WERI-Rb-1 (cell line): Measurements from ENCODE around the gene PVR.

ENCODE experiments used
- DNase-seq: peaks from one replicate; pipeline ENCODE4 v3.0.0-alpha.2; 2020
- H3K27ac ChIP-seq: fragments of 250-450 bp; sonication (Bioruptor Pico); 2 replicates; pipeline ENCODE4 v1.5.1; 2020; ENCODE audit warnings: mild to moderate bottlenecking, moderate library complexity
- H3K27me3 ChIP-seq: fragments of 250-450 bp; sonication (Bioruptor Pico); 2 replicates; pipeline ENCODE4 v1.5.1; 2021; ENCODE audit warnings: mild to moderate bottlenecking, low read depth, moderate library complexity; ENCODE audit not compliant: insufficient read depth, severe bottlenecking
- H3K36me3 ChIP-seq: fragments of 250-450 bp; sonication (Bioruptor Pico); 2 replicates; pipeline ENCODE4 v1.5.1; 2020; ENCODE audit warnings: mild to moderate bottlenecking, moderate library complexity
- H3K4me3 ChIP-seq: 2 replicates; pipeline ENCODE4 v1.5.1; 2011; ENCODE audit warnings: low read depth, mild to moderate bottlenecking, control low read depth, low read length
- H3K9me3 ChIP-seq: fragments of 250-450 bp; sonication (Bioruptor Pico); 2 replicates; pipeline ENCODE4 v1.5.1; 2021; ENCODE audit warnings: mild to moderate bottlenecking, moderate library complexity; ENCODE audit not compliant: severe bottlenecking
- CTCF ChIP-seq: IDR thresholded peaks from 2 replicates; pipeline ENCODE4 v1.5.1; 2011; ENCODE audit warnings: low read depth, mild to moderate bottlenecking, control low read depth, inconsistent platforms, low read length

PVR gene

GRCh38 chr19:44613295-44614178 lies 30.2 kb upstream of the PVR start, which contains the start of gene IGSF23:
Gene IGSF23 (plus strand): TSS chr19:44613563. CDS start chr19:44613646, 83 bp downstream.
- H3K27ac ChIP-seq, result no peak within 1 kb of the TSS
- no peaks in the 10 kb centered on the region for H3K9me3 ChIP-seq
- TF ChIP-seq CTCF, result no peak
- H3K4me3 ChIP-seq, result no peak within 1 kb of the TSS
- no peaks in the 10 kb centered on the region for H3K36me3 ChIP-seq
- DNase-seq, result no peak
- no peaks in the 10 kb centered on the region for H3K27me3 ChIP-seq

GRCh38 chr19:44614313-44614712 lies 29.4 kb upstream of the PVR start:
- Histone ChIP-seq H3K27ac (no peak overlapping the region), H3K4me3 (no peak overlapping the region), H3K27me3 (no peaks in the 10 kb centered on the region), H3K36me3 (no peaks in the 10 kb centered on the region), H3K9me3 (no peaks in the 10 kb centered on the region)
- no peak for DNase-seq
- TF ChIP-seq CTCF, result no peak

GRCh38 chr19:44615863-44616247 lies 27.9 kb upstream of the PVR start:
- TF ChIP-seq CTCF, result no peak
- Histone ChIP-seq H3K4me3 (no peak overlapping the region), H3K36me3 (no peaks in the 10 kb centered on the region), H3K9me3 (no peaks in the 10 kb centered on the region), H3K27ac (no peak overlapping the region), H3K27me3 (no peaks in the 10 kb centered on the region)
- no peak for DNase-seq

GRCh38 chr19:44617110-44617880 lies 26.4 kb upstream of the PVR start:
- DNase-seq, result no peak
- H3K36me3 ChIP-seq, result no peaks in the 10 kb centered on the region
- H3K4me3 ChIP-seq, result no peak overlapping the region
- H3K27me3 ChIP-seq, result no peaks in the 10 kb centered on the region
- no peaks in the 10 kb centered on the region for H3K9me3 ChIP-seq
- H3K27ac ChIP-seq, result no peak overlapping the region
- no peak for TF ChIP-seq CTCF

- H3K27me3 ChIP-seq, result no peaks in the 10 kb centered on the region
Measured at GRCh38 chr19:44618640-44619357, 24.9 kb upstream of the PVR start.

More at GRCh38 chr19:44618640-44619357, 24.9 kb upstream of the PVR start:
- Histone ChIP-seq H3K4me3 (no peak overlapping the region), H3K36me3 (no peaks in the 10 kb centered on the region), H3K27ac (no peak overlapping the region), H3K9me3 (no peaks in the 10 kb centered on the region)
- DNase-seq, result no peak
- TF ChIP-seq CTCF, result no peak
